GM12801 (cell line): ENCODE measurements around the gene HPCAL1.

Experiments used
- TF ChIP-seq, protein P1 (sequence below): IDR thresholded peaks from one replicate; pipeline ENCODE4 v1.5.1; 2011; ENCODE audit warnings: control low read depth; ENCODE audit not compliant: insufficient read length; ENCODE audit errors: extremely low read depth

Gene HPCAL1

DNA sequence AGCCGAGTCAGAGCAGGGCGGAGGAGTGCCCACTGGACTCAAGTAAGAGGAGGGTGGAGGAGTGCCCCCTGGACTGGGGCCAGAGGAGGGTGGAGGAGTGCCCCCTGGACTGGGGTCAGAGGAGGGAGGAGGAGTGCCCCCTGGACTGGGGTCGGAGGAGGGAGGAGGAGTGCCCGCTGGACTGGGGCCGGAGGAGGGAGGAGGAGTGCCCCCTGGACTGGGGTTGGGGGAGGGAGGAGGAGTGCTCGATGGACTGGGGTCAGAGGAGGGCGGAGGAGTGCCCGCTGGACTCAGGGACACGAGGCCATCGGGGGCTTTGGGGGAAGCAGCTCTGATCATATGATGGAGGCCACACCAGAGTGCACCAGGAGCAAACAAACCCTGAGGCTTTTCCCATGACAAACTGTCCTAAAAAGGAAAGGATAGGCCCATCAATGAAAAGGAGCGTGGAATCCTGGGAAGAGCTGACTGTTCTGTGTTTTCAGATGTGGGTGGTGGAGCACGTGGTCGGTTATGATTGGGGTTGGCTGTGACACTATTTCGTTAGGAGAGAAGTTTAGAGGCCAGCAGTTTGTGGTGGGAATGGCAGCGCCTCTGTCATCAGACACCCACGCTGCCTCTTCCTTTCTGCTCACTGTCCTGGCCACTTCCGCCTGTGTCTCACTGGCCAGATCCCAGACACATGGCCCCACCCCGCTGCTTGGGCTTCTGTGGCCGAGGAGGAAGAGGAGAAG lies 24.5 kb upstream of the HPCAL1 start:
- TF ChIP-seq, protein P1, sequence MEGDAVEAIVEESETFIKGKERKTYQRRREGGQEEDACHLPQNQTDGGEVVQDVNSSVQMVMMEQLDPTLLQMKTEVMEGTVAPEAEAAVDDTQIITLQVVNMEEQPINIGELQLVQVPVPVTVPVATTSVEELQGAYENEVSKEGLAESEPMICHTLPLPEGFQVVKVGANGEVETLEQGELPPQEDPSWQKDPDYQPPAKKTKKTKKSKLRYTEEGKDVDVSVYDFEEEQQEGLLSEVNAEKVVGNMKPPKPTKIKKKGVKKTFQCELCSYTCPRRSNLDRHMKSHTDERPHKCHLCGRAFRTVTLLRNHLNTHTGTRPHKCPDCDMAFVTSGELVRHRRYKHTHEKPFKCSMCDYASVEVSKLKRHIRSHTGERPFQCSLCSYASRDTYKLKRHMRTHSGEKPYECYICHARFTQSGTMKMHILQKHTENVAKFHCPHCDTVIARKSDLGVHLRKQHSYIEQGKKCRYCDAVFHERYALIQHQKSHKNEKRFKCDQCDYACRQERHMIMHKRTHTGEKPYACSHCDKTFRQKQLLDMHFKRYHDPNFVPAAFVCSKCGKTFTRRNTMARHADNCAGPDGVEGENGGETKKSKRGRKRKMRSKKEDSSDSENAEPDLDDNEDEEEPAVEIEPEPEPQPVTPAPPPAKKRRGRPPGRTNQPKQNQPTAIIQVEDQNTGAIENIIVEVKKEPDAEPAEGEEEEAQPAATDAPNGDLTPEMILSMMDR = no peak

DNA sequence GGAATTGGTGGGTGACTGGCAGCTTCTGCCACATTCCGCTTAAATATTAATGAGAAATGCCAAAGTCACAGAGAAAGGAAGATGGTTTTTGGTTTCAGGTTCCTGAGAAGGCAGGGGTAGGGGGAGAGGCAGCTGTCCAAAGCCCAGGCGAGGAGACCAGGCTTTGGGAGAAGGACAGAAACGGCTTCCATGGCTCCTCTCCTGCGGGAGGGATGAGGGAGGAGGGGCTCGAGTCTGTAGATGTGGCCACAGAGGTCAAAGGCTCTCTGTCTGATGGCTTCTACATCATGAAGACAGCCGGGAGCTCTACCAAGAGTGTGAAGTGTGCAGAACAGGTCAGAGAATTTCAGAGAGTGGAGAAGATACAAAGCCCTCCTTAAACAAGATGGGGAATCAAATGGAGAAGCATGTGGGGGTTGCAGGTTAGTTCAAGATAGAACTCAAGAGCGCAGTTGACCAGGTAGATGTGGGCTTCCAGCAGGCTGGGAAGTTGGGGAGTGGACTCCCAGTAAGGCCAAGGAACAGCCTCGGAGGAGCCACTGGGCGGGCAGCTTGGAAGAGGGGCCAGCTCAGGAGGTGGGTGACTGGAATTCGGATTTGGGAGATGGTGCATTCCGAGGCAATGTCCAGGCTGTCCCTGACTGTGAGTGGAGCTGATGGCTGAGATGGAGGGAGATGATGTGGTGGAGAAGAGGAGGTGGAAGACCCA lies 23.8 kb upstream of the HPCAL1 start:
- TF ChIP-seq, protein P1 = no peak

DNA sequence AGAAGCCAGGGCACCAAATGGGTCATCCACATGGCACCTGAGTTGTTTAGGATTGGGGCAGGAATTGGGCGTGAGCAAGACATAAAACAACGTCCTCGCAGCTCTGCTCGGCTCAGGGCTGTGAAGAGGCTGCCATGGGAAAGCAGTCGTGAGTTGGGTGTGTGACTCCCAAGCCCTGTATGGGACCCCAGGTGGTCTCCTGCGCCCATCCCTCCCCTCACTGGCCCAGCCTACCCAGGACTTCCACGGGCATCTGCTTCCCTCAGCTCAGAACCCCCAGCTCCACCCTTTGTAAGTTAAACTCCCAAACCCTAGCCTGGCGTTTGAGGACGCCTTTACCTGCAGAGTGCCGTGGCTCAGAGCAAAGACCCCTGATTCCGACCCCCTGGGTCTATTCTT lies 23.2 kb upstream of the HPCAL1 start:
- TF ChIP-seq, protein P1 = no peak

DNA sequence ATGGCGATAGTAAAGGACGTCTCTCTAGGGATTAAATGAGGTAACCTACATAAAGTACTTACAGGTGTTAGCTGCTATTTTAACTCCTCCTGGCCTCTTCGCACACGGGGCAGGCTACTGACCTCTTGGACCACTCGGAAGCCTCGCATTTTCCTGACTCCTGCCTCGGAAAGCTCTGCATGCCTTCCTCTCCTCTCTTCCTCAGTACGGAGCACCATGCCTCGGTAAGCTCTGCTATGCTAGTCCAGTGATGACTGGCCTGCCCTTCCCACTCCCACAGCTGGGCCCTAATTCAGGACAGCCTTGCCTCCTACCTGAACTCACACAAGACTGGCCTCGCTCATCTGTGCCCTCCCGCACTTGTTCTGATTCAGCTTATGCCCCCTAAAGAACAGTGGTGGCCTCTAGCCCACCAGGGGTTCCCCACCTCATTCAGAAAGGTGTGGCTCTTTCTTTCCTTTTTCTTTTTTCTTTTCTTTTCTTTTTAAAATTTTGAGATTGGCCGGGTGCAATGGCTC lies 22.7 kb upstream of the HPCAL1 start:
- TF ChIP-seq, protein P1 = no peak

DNA sequence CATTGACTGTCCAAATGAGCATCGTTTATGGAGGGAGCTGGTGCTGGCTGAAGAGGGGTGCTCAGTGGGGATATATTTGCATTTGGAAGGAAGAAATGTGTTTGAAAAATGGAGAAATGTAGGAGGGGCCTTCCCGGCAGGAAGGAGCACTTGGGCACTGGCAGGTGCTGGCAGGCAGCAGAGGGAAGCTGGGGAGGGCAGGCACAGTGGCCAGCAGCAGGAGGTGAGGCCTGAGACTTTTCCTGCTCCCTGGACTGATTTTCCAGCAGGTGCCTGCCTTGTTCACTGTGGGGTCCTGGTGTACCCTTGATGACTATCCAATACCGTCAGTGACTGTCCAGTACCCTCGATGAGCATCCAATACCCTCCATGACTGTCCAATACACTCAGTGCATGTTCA lies 20.8 kb upstream of the HPCAL1 start:
- TF ChIP-seq, protein P1 = no peak

DNA sequence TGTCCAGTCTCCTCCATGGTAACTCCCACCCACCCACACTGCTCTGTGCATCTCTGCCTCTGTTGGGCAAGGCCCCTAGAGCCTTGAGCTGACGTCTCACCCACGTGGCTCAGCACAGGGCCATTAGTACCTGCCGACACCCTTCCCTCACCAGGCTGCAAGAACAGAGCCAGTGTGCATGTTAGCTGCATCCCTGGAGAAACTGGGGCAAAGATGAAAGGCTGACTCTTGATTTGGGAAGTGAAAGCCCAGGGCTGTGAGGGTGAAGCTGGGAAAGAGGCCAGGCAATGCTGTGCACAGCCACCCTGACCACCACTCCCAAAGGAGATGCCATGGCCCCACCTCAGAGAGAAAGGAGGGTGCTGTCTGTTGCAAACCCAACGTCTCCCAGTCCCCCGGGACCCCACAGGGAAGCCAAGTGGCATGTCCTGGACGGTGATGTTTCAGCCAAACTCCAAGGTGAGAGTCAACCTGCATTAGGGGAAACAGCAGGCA lies 20.0 kb upstream of the HPCAL1 start:
- TF ChIP-seq, protein P1 = no peak

DNA sequence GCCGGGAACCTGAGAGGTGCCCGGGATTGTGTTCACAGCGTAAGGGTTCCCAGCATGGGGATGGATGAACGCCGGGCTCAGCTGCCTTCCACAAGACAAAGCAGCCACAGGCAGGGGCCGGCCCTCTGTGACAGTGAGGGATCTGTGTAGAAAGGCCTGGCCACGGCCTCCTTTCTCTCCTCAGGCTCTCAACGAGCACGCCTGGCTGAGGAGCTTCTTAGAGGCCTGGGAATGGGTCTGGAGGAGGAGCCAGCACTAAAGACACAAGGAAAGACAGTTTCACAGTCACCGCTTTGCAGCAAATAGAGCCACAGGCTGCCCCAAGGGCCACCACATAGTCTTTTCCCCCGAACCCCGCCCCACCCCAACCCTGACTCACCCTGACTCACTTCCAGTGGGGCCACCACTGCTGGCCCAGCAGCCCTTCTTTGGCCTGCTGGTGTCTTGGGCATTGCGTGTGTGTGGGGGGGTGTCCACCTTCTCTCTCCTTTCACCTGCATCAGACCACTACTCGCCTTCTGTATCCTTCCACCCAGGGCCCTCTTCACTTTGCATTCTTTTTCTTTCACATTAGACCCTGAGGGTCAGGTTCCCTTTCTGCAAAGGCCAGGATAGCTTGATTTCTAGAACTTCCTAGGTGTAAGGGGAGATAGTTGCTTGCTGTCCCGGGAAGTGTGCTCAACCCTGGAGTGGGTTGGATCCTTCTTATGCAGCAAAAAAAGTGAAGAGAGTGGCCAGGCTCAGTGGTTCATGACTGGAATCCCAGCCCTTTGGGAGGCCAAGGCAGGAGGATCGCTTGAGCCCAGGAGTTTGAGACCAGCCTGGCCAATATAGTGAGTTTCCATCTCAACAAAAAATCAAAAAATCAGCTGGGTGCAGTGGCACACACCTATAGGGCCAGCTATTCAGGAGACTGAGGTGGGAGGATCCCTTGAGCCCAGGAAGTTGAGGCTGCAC lies 19.3 kb upstream of the HPCAL1 start:
- TF ChIP-seq, protein P1 = no peak
